ENCODE measurements around the gene SOD2.
"Not testable (repeated sequence)": the region's sequence is repeated elsewhere in the genome, so short reads cannot be mapped to it uniquely, and the experiment has no call there.

GRCh38 chr6:159661977-159662376 lies 31.1 kb downstream of the SOD2 start:
- not testable (repeated sequence) for TF ChIP-seq OSR2 (tag by site-specific recombination; IDR thresholded peaks at IDR 0.05); TCF7L2 (IDR thresholded peaks at IDR 0.05; ENCODE audit: borderline replicate concordance, low read depth, low read length)
- TF ChIP-seq, protein P1, sequence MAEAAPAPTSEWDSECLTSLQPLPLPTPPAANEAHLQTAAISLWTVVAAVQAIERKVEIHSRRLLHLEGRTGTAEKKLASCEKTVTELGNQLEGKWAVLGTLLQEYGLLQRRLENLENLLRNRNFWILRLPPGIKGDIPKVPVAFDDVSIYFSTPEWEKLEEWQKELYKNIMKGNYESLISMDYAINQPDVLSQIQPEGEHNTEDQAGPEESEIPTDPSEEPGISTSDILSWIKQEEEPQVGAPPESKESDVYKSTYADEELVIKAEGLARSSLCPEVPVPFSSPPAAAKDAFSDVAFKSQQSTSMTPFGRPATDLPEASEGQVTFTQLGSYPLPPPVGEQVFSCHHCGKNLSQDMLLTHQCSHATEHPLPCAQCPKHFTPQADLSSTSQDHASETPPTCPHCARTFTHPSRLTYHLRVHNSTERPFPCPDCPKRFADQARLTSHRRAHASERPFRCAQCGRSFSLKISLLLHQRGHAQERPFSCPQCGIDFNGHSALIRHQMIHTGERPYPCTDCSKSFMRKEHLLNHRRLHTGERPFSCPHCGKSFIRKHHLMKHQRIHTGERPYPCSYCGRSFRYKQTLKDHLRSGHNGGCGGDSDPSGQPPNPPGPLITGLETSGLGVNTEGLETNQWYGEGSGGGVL (tag by site-specific recombination; IDR thresholded peaks at IDR 0.05), result not testable (repeated sequence)
